ENCODE results near the gene PPP1R2C.

- TF ChIP-seq CTCF (IDR thresholded peaks at IDR 0.05; ENCODE audit: insufficient read depth, low read depth, low read length) (no peak), EZH2 (IDR thresholded peaks at IDR 0.05; ENCODE audit: insufficient read depth, low read length) (no peak)
Observed at GRCh38 chrX:42776195-42776594, 1.8 kb downstream of the PPP1R2C start.
